Caco-2 (cell line): ENCODE measurements around the gene NIFK. TPM values are rescaled to one million over a fixed set of nuclear protein-coding genes. Genes with fewer than 3 reads are reported as not detected.

ENCODE experiments used
- BruUV-seq: library from RNA; stranded (reverse); fragments of 400-500 nt; replicated peaks from 2 replicates; lab custom pipeline; 2021; lab: Mats Ljungman, UMichigan
- CTCF ChIA-PET: fragments of 300-600 bp; sonication (Branson Sonifier 250); formaldehyde crosslinking; loops from one replicate; lab custom pipeline; 2022; ENCODE audit warnings: antibody characterized with exemption; lab: Charles Lee
- POLR2A ChIA-PET: fragments of 300-600 bp; sonication (Branson Sonifier 250); formaldehyde crosslinking; loops from one replicate; lab custom pipeline; 2022; ENCODE audit warnings: antibody characterized with exemption; lab: Charles Lee
- DNase-seq, 2 experiments: peaks; one replicate each; pipeline versions ENCODE4 v3.0.0 to v3.0.0-alpha.2; 2020 to 2022
- H3K27me3 ChIP-seq: replicated peaks from 2 replicates; pipeline ENCODE4 v1.6.0; 2011; ENCODE audit warnings: low read length; ENCODE audit not compliant: control insufficient read depth, insufficient read depth
- H3K36me3 ChIP-seq: 2 replicates; pipeline ENCODE4 v1.5.1; 2011; ENCODE audit warnings: low read length; ENCODE audit not compliant: control insufficient read depth, insufficient read depth
- H3K4me1 ChIP-seq: fragments of 250-450 bp; sonication (Bioruptor Pico); 2 replicates; pipeline ENCODE4 v1.5.1; 2020; ENCODE audit warnings: mild to moderate bottlenecking
- H3K4me3 ChIP-seq: 2 replicates; pipeline ENCODE4 v1.5.1; 2011; ENCODE audit warnings: low read depth, mild to moderate bottlenecking, control low read depth, low read length
- H3K9me3 ChIP-seq: fragments of 250-450 bp; sonication (Bioruptor Pico); 2 replicates; pipeline ENCODE4 v1.5.1; 2020; ENCODE audit warnings: mild to moderate bottlenecking, moderate library complexity
- H3K27ac Mint-ChIP-seq: one replicate; pipeline ENCODE4 v1.8.0; 2022; ENCODE audit warnings: mixed read lengths; ENCODE audit not compliant: unreplicated experiment
- H3K27me3 Mint-ChIP-seq: one replicate; pipeline ENCODE4 v1.8.0; 2022; ENCODE audit warnings: mixed read lengths; ENCODE audit not compliant: insufficient read depth, unreplicated experiment
- H3K36me3 Mint-ChIP-seq: one replicate; pipeline ENCODE4 v1.8.0; 2022; ENCODE audit warnings: mild to moderate bottlenecking, mixed read lengths; ENCODE audit not compliant: insufficient read depth, unreplicated experiment
- H3K4me1 Mint-ChIP-seq: one replicate; pipeline ENCODE4 v1.8.0; 2022; ENCODE audit warnings: low read depth, mixed read lengths; ENCODE audit not compliant: unreplicated experiment
- H3K4me3 Mint-ChIP-seq: one replicate; pipeline ENCODE4 v1.8.0; 2022; ENCODE audit warnings: mild to moderate bottlenecking, moderate library complexity, mixed read lengths; ENCODE audit not compliant: unreplicated experiment
- H3K9me3 Mint-ChIP-seq: one replicate; pipeline ENCODE4 v1.8.0; 2022; ENCODE audit warnings: mixed read lengths; ENCODE audit not compliant: unreplicated experiment
- CTCF ChIP-seq, 2 experiments: fragments of 200-600 bp in 1 of 2; IDR thresholded peaks; 1 replicate in 1 of 2; 2 replicates in 1 of 2; pipeline versions ENCODE4 v1.5.1 to v1.8.0; 2011 to 2022; ENCODE audit warnings: antibody characterized with exemption in 1 of 2, control low read depth in 1 of 2, inconsistent platforms in 1 of 2, low read depth in 1 of 2, low read length in 1 of 2, mild to moderate bottlenecking in 1 of 2, moderate library complexity in 1 of 2; ENCODE audit not compliant: insufficient read depth in 1 of 2, severe bottlenecking in 1 of 2, unreplicated experiment in 1 of 2
- intact Hi-C: fragments of 100-400 bp; cut with micrococcal nuclease; formaldehyde crosslinking; loops from one replicate; pipeline ENCODE4 v1.10.0; 2022; ENCODE audit not compliant: unreplicated experiment
- total RNA-seq: library from RNA; stranded (reverse); gene quantifications from 2 replicates; pipeline ENCODE4 v1.2.3, GENCODE V29; 2022

The NIFK gene
- total RNA-seq, 1 experiment from 2014 or later: 84.7 TPM

- Mint-ChIP-seq H3K27me3 (no peaks in the 10 kb centered on the region), H3K36me3 (peaks cover 21% of the 10 kb centered on the region), H3K4me3 (no peak overlapping the region), H3K27ac (no peak overlapping the region), H3K4me1 (no peaks in the 10 kb centered on the region), H3K9me3 (no peaks in the 10 kb centered on the region)
- no peak for DNase-seq
- Histone ChIP-seq H3K4me3 (no peak overlapping the region), H3K4me1 (no peaks in the 10 kb centered on the region), H3K9me3 (no peaks in the 10 kb centered on the region), H3K36me3 (no peaks in the 10 kb centered on the region), H3K27me3 (no peaks in the 10 kb centered on the region)
- POLR2A ChIA-PET: no interaction called here
- intact Hi-C loops: no loop called here
- BruUV-seq: no TSS peak
- CTCF ChIA-PET: no interaction called here
- no peak for TF ChIP-seq CTCF (IDR thresholded peaks at IDR 0.05; ENCODE audit: insufficient read depth in 1 of 2, low read depth in 1 of 2, low read length in 1 of 2, severe bottlenecking in 1 of 2, unreplicated experiment in 1 of 2)
These were observed 13.4 kb downstream of the NIFK start for GRCh38 chr2:121723316-121723715.

- H3K36me3 Mint-ChIP-seq: peaks cover 13% of the 10 kb centered on the region
- H3K4me1 Mint-ChIP-seq: no peaks in the 10 kb centered on the region
- BruUV-seq: no TSS peak
- DNase-seq: no peak
- ChIA-PET CTCF (no interaction called here), POLR2A (no interaction called here)
- H3K4me3 Mint-ChIP-seq: no peak overlapping the region
- Histone ChIP-seq H3K4me3 (no peak overlapping the region), H3K27me3 (no peaks in the 10 kb centered on the region), H3K9me3 (no peaks in the 10 kb centered on the region), H3K4me1 (no peaks in the 10 kb centered on the region), H3K36me3 (no peaks in the 10 kb centered on the region)
- TF ChIP-seq CTCF (IDR thresholded peaks at IDR 0.05; ENCODE audit: insufficient read depth in 1 of 2, low read depth in 1 of 2, low read length in 1 of 2, severe bottlenecking in 1 of 2, unreplicated experiment in 1 of 2): no peak
- no peaks in the 10 kb centered on the region for H3K9me3 Mint-ChIP-seq
- intact Hi-C loops: no loop called here
- H3K27me3 Mint-ChIP-seq: no peaks in the 10 kb centered on the region
- no peak overlapping the region for H3K27ac Mint-ChIP-seq
These were observed 14.2 kb downstream of the NIFK start for GRCh38 chr2:121722479-121722878.

GRCh38 chr2:121721926-121722325 is 14.7 kb downstream of the NIFK start:
- intact Hi-C loops: no loop called here
- Histone ChIP-seq H3K4me3 (no peak overlapping the region), H3K27me3 (no peaks in the 10 kb centered on the region), H3K36me3 (no peaks in the 10 kb centered on the region), H3K9me3 (no peaks in the 10 kb centered on the region), H3K4me1 (no peaks in the 10 kb centered on the region)
- Mint-ChIP-seq H3K4me3 (no peak overlapping the region), H3K36me3 (peaks cover 7% of the 10 kb centered on the region), H3K9me3 (no peaks in the 10 kb centered on the region), H3K27me3 (no peaks in the 10 kb centered on the region), H3K27ac (no peak overlapping the region), H3K4me1 (no peaks in the 10 kb centered on the region)
- TF ChIP-seq CTCF (IDR thresholded peaks at IDR 0.05; ENCODE audit: insufficient read depth in 1 of 2, low read depth in 1 of 2, low read length in 1 of 2, severe bottlenecking in 1 of 2, unreplicated experiment in 1 of 2): no peak
- DNase-seq: no peak
- BruUV-seq: no TSS peak
- ChIA-PET CTCF (no interaction called here), POLR2A (interaction anchor here (0.7 kb wide), 1 partner anchor 190 kb away, joined by 3 read pairs; no protein-coding TSS in a partner anchor)
